ENCODE results near the gene PHF21B. TPM values are rescaled to one million over a fixed set of nuclear protein-coding genes. Genes with fewer than 3 reads are reported as not detected.
"Not testable (repeated sequence)": the region's sequence is repeated elsewhere in the genome, so short reads cannot be mapped to it uniquely, and the experiment has no call there.

Gene PHF21B
- total RNA-seq, 1 donor from 2014 or later: not detected

DNA sequence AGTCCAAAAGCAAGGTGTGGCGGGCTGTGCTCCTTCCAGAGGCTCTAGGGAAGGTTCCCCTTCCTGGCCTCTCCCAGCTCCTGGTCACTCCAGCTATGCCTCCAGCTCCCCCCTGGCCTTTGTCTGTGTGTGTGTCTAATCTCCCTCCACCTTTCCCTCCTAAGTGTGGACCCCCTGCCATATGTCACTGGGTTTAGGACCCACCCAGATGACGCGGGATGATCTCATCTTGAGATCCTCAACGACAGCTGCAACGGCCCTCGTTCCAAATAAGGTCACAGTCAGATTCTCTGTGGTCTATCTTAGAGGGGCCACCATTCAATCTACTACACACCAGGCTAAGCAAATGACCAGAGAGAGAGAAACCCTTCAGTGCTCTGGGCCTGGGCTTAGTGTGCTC, 149.5 kb downstream of the PHF21B start:
- DNase-seq (ENCODE audit: low spot score in 2 of 2): no peak
- Histone ChIP-seq H3K4me1 (no peaks in the 10 kb centered on the region), H3K36me3 (no peaks in the 10 kb centered on the region), H3K9me3 (no peaks in the 10 kb centered on the region), H3K4me3 (no peak overlapping the region), H3K27ac (no peak overlapping the region), H3K27me3 (no peaks in the 10 kb centered on the region)
- intact Hi-C loops (cut with DNase I): no loop called here
- TF ChIP-seq, protein P1, sequence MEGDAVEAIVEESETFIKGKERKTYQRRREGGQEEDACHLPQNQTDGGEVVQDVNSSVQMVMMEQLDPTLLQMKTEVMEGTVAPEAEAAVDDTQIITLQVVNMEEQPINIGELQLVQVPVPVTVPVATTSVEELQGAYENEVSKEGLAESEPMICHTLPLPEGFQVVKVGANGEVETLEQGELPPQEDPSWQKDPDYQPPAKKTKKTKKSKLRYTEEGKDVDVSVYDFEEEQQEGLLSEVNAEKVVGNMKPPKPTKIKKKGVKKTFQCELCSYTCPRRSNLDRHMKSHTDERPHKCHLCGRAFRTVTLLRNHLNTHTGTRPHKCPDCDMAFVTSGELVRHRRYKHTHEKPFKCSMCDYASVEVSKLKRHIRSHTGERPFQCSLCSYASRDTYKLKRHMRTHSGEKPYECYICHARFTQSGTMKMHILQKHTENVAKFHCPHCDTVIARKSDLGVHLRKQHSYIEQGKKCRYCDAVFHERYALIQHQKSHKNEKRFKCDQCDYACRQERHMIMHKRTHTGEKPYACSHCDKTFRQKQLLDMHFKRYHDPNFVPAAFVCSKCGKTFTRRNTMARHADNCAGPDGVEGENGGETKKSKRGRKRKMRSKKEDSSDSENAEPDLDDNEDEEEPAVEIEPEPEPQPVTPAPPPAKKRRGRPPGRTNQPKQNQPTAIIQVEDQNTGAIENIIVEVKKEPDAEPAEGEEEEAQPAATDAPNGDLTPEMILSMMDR (IDR thresholded peaks at IDR 0.05): no peak

DNA sequence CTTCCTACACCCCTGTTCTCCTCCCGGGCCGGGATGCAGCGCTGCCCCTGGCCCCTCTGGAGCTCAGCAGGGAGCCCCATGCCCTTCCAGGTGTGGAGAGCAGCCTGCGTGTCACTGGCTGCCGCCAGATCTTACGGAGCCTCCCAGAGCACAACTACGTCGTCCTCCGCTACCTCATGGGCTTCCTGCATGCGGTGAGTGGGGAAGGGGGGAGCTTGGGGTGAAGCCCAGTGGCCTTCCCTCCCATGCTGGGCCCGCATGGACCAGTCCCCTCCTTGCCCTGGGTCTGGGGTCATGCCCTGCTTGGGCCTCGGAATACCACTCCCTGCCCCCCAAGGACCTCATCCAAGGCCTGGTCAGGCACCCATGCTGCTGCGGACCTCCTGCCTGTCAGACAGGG, 150.2 kb downstream of the PHF21B start:
- H3K4me1 ChIP-seq: no peaks in the 10 kb centered on the region
- H3K27ac ChIP-seq: no peak overlapping the region
- no peaks in the 10 kb centered on the region for H3K36me3 ChIP-seq
- H3K9me3 ChIP-seq: no peaks in the 10 kb centered on the region
- H3K27me3 ChIP-seq: no peaks in the 10 kb centered on the region
- no peak overlapping the region for H3K4me3 ChIP-seq
- intact Hi-C loops (cut with DNase I): no loop called here
- DNase-seq (ENCODE audit: low spot score in 2 of 2): no peak
- TF ChIP-seq, protein P1 (IDR thresholded peaks at IDR 0.05): no peak

DNA sequence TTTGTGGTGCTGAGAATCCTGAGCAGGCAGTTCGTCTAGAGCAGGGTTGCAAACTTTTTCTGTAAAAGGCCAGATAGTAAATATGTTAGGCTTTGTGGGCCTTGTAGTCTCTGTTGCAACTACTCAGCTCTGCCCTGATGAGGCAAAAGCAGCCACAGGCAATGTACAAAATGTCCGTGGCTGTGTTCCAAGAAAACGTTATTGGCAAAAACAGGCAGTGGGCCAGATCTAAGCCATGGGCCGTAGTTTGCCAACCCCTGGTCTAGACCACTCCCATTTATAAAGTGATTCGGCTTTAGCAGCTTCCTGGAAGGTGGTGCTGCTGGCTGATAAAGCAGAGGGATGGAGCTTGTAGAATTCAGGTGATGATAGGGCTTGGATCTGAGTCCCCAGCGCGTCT, 151.0 kb downstream of the PHF21B start:
- H3K9me3 ChIP-seq; H3K36me3 ChIP-seq; H3K4me3 ChIP-seq; H3K4me1 ChIP-seq; DNase-seq (ENCODE audit: low spot score in 2 of 2); H3K27me3 ChIP-seq; intact Hi-C loops (cut with DNase I); H3K27ac ChIP-seq: not testable (repeated sequence)

DNA sequence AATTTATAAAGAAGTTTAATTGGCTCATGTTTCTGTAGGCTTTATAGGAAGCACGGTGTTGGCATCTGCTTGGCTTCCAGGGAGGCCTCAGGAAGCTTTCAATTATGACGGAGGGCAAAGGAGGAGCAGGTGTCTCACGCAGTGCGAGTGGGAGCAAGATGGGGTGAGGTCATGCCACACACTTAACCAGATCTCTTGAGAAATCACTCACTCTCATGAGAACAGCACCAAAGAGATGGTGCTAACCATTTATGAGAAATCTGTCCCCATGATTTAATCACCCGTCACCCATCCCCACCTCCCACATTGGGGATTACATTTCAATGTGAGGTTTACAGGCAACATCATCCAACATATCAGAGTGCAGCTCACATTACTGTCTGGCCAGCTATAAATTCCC, 153.9 kb downstream of the PHF21B start:
- Histone ChIP-seq H3K36me3 (no peaks in the 10 kb centered on the region), H3K9me3 (no peaks in the 10 kb centered on the region), H3K4me3 (no peak overlapping the region), H3K27me3 (no peaks in the 10 kb centered on the region), H3K4me1 (no peaks in the 10 kb centered on the region), H3K27ac (no peak overlapping the region)
- intact Hi-C loops (cut with DNase I): no loop called here
- no peak for DNase-seq (ENCODE audit: low spot score in 2 of 2)
- TF ChIP-seq, protein P1 (IDR thresholded peaks at IDR 0.05): no peak

DNA sequence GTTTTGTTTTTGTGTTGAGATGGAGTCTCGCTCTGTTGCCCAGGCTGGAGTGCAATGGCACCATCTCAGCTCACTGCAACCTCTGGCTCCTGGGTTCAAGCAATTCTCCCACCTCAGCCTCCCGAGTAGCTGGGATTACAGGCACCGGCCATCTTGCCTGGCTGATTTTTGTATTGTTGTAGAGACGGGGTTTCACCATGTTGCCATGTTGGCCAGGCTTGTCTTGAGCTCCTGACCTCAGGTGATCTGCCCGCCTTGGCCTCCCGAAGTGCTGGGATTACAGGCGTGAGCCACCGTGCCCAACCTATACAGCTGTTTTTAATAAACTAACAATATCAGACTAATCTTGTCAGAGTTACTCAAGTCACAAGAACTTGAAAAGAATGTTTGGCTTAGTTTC, 155.2 kb downstream of the PHF21B start:
- H3K27me3 ChIP-seq; H3K9me3 ChIP-seq; DNase-seq (ENCODE audit: low spot score in 2 of 2); H3K4me1 ChIP-seq; H3K27ac ChIP-seq; H3K4me3 ChIP-seq; H3K36me3 ChIP-seq; intact Hi-C loops (cut with DNase I): not testable (repeated sequence)

DNA sequence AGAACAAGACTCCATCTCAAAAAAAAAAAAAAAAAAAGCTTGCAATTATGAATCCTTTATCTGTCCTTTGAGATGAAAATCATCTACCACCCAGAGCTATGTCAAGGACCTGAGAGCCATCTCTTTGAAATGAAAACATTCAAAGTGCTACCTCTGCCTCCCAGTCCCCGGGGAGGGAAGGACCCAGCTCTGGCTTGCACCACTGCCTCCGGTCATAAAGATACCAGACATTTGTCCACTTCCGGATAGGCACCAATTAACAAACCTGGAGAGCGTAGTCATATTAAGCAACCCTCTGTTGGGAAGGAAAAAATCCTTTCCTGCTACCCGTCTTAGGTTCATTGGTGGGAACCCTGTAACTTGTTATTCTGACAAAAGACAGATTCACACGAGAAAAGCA, 158.9 kb downstream of the PHF21B start:
- no peak for DNase-seq (ENCODE audit: low spot score in 2 of 2)
- Histone ChIP-seq H3K4me1 (no peaks in the 10 kb centered on the region), H3K27me3 (no peaks in the 10 kb centered on the region), H3K36me3 (no peaks in the 10 kb centered on the region), H3K27ac (no peak overlapping the region), H3K9me3 (no peaks in the 10 kb centered on the region), H3K4me3 (no peak overlapping the region)
- intact Hi-C loops (cut with DNase I): no loop called here
- TF ChIP-seq, protein P1 (IDR thresholded peaks at IDR 0.05): no peak

DNA sequence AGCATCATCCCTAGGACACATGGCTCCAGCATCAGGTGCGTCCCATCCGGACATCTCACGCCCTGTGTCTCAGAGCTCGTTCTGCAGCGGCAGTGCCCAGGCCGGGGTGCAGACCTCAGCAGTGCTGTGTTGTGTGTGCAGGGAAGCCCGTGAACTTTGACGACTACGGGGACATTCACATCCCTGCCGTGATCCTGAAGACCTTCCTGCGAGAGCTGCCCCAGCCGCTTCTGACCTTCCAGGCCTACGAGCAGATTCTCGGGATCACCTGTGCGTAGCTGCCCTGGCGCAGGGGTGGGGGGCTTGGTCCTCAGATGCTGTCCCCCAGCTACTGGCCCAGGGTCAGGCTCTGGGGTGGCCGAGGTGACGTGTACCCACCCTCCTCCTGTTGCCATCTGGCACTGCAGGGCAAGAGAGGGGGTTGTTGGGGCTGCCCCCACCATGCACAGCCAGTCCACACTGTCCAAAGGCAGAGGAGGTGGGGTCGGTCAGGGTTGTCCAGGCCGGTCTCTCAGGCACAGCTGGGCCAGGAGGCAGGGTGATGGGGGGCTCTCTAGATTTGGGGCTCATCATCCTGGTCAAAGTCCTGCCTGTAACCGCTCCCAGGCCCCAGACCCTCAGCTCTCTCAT, 160.9 kb downstream of the PHF21B start:
- Histone ChIP-seq H3K9me3 (peaks cover 0 to 8% of the 10 kb centered on the region in 2 donors), H3K27ac (no peak overlapping the region), H3K4me3 (no peak overlapping the region), H3K36me3 (no peaks in the 10 kb centered on the region), H3K4me1 (no peaks in the 10 kb centered on the region), H3K27me3 (no peaks in the 10 kb centered on the region)
- no peak for DNase-seq (ENCODE audit: low spot score in 2 of 2)
- TF ChIP-seq, protein P1 (IDR thresholded peaks at IDR 0.05): no peak
- intact Hi-C loops (cut with DNase I): no loop called here
